K562 (cell line): ENCODE results near the gene MMP19. TPM values are rescaled to one million over a fixed set of nuclear protein-coding genes. Genes with fewer than 3 reads are reported as not detected.
"Not testable (repeated sequence)": the region's sequence is repeated elsewhere in the genome, so short reads cannot be mapped to it uniquely, and the experiment has no call there.

Source experiments
- ATAC-seq: fragments of 200-7000 bp; cut with Tn5 transposase; 3 replicates; pipeline ENCODE4 v1.9.1; 2020; ENCODE audit warnings: moderate library complexity
- BruUV-seq: library from RNA; stranded (reverse); fragments of 400-500 nt; replicated peaks from 2 replicates; lab custom pipeline; 2021; lab: Mats Ljungman, UMichigan
- CTCF ChIA-PET: fragments of 300-600 bp; formaldehyde crosslinking; extraction: SDS; loops from one replicate; lab custom pipeline; 2021; ENCODE audit warnings: low intra/inter-chr PET ratio; lab: Yijun Ruan, JAX
- POLR2A ChIA-PET: fragments of 300-600, 350-650 bp; sonication (Branson Sonifier 250); formaldehyde crosslinking; extraction: SDS; loops from one replicate; lab custom pipeline; 2021; ENCODE audit warnings: antibody characterized with exemption, inconsistent platforms; lab: Yijun Ruan, JAX
- DNase-seq, 4 experiments: peaks; one replicate each; pipeline versions ENCODE4 v3.0.0 to v3.0.0-alpha.2; 2011 to 2018; ENCODE audit warnings: low spot score in 3 of 4, mixed read lengths in 3 of 4; ENCODE audit errors: extremely low read depth in 1 of 4
- FAIRE-seq: peaks from 2 replicates; lab custom pipeline; 2011; peaks lifted over from hg19 to GRCh38; lab: Jason Lieb, UNC
- H2AFZ ChIP-seq: 2 replicates; pipeline ENCODE4 v1.6.0; 2011; ENCODE audit warnings: low read depth, low read length, control low read depth, inconsistent platforms
- H3K27ac ChIP-seq: fragments of 200-600 bp; 3 replicates; pipeline ENCODE4 v1.8.0; 2011; ENCODE audit warnings: low read depth, mild to moderate bottlenecking, control low read depth, inconsistent platforms, low read length, moderate library complexity, mixed read lengths; ENCODE audit errors: extremely low read depth
- H3K27me3 ChIP-seq, 2 experiments: fragments of 300-600 bp in 1 of 2; 2 replicates in 1 of 2; 3 replicates in 1 of 2; pipeline versions ENCODE4 v1.6.0 to v1.8.0; 2011; ENCODE audit warnings: inconsistent platforms in 2 of 2, low read length in 2 of 2, mild to moderate bottlenecking in 1 of 2, mixed read lengths in 1 of 2, moderate library complexity in 1 of 2; ENCODE audit not compliant: control insufficient read depth in 2 of 2, insufficient read depth in 2 of 2
- H3K36me3 ChIP-seq: fragments of 300-600 bp; 3 replicates; pipeline ENCODE4 v1.8.0; 2011; ENCODE audit warnings: mild to moderate bottlenecking, low read length, inconsistent platforms; ENCODE audit not compliant: control insufficient read depth, insufficient read depth
- H3K4me1 ChIP-seq, 2 experiments: fragments of 200-600 bp in 1 of 2; replicated peaks in 1 of 2; 2 replicates in 1 of 2; 3 replicates in 1 of 2; pipeline versions ENCODE4 v1.5.1 to v1.8.0; 2011; ENCODE audit warnings: inconsistent platforms in 2 of 2, low read length in 2 of 2, mild to moderate bottlenecking in 1 of 2, mixed read lengths in 1 of 2, moderate library complexity in 1 of 2; ENCODE audit not compliant: control insufficient read depth in 2 of 2, insufficient read depth in 2 of 2
- H3K4me2 ChIP-seq: 2 replicates; pipeline ENCODE4 v1.6.1; 2011; ENCODE audit warnings: low read length, control low read depth, inconsistent platforms, mixed read lengths; ENCODE audit not compliant: insufficient read depth
- H3K4me3 ChIP-seq: fragments of 200-600 bp; sonication (generic), shearing (Covaris generic); 2 replicates; pipeline ENCODE4 v1.5.1; 2016; ENCODE audit warnings: control low read depth, inconsistent platforms
- H3K79me2 ChIP-seq: fragments of 200-600 bp; 3 replicates; pipeline ENCODE4 v1.8.0; 2011; ENCODE audit warnings: low read length, inconsistent platforms; ENCODE audit not compliant: control insufficient read depth, insufficient read depth
- H3K9ac ChIP-seq, 2 experiments: 2 replicates each; pipeline versions ENCODE4 v1.6.0 to v1.6.1; 2011; ENCODE audit warnings: low read depth in 2 of 2, low read length in 2 of 2, control low read depth in 1 of 2, inconsistent platforms in 1 of 2, mild to moderate bottlenecking in 1 of 2, mixed read lengths in 1 of 2; ENCODE audit not compliant: insufficient read depth in 1 of 2
- H3K9me1 ChIP-seq: one replicate; pipeline ENCODE4 v1.6.0; 2011; ENCODE audit warnings: inconsistent platforms, mild to moderate bottlenecking, low read length, moderate library complexity; ENCODE audit not compliant: control insufficient read depth, insufficient read depth
- H3K9me3 ChIP-seq: replicated peaks from 2 replicates; pipeline ENCODE4 v1.5.1; 2011; ENCODE audit warnings: low read depth, low read length, inconsistent platforms; ENCODE audit not compliant: control insufficient read depth, insufficient read depth
- H4K20me1 ChIP-seq: replicated peaks from 2 replicates; pipeline ENCODE4 v1.6.1; 2011; ENCODE audit warnings: low read length, inconsistent platforms, mixed read lengths; ENCODE audit not compliant: control insufficient read depth, insufficient read depth
- GTF3C2 ChIP-seq: IDR thresholded peaks from 3 replicates; pipeline ENCODE4 v1.6.1; 2011; ENCODE audit warnings: borderline replicate concordance, mild to moderate bottlenecking, moderate library complexity; ENCODE audit not compliant: insufficient read length; ENCODE audit errors: extremely low read depth
- IRF2 ChIP-seq: sonication (generic); formaldehyde crosslinking; IDR thresholded peaks from 2 replicates; pipeline ENCODE4 v1.8.1; 2022; ENCODE audit warnings: mild to moderate bottlenecking, missing genetic modification reagents
- PREB ChIP-seq: sonication (generic); formaldehyde crosslinking; IDR thresholded peaks from 2 replicates; pipeline ENCODE4 v1.8.1; 2023; ENCODE audit warnings: mild to moderate bottlenecking, missing genetic modification reagents
- STAG1 ChIP-seq: sonication (generic); formaldehyde crosslinking; IDR thresholded peaks from 2 replicates; pipeline ENCODE4 v1.5.0; 2020; ENCODE audit warnings: missing genetic modification reagents, borderline replicate concordance
- STAT5B ChIP-seq: fragments of 250-450 bp; sonication (Bioruptor Pico); IDR thresholded peaks from 2 replicates; pipeline ENCODE4 v1.8.0; 2021; ENCODE audit warnings: mild to moderate bottlenecking, inconsistent platforms
- TAF7 ChIP-seq: fragments of 450-650 bp; IDR thresholded peaks from 2 replicates; pipeline ENCODE4 v1.6.1; 2016; ENCODE audit warnings: missing genetic modification characterization, missing compliant biosample characterization
- ZHX1 ChIP-seq: fragments of 150-350 bp; conservative IDR thresholded peaks from 2 replicates; pipeline ENCODE4 v1.6.1; 2014; ENCODE audit warnings: low read length
- ZNF217 ChIP-seq: sonication (generic); formaldehyde crosslinking; IDR thresholded peaks from 2 replicates; pipeline ENCODE4 v1.8.0; 2022; ENCODE audit warnings: mild to moderate bottlenecking, missing genetic modification reagents
- WGBS: fragments of 100-300 bp; shearing (Covaris generic); methylation state at CpG from one replicate; pipeline ENCODE4 v1.1.6; 2016; ENCODE audit warnings: low coverage, mixed read lengths; ENCODE audit not compliant: insufficient coverage; ENCODE audit errors: missing lambda C conversion rate; 5-methylcytosine and 5-hydroxymethylcytosine counted together
- in situ Hi-C: fragments of 300-500 bp; cut with MboI; formaldehyde crosslinking; loops from 4 replicates; pipeline ENCODE4 v1.15.0; 2018; ENCODE audit warnings: inconsistent platforms, mixed read lengths
- intact Hi-C: fragments of 100-400 bp; cut with micrococcal nuclease; formaldehyde crosslinking; loops from 2 replicates; pipeline ENCODE4 v1.14.2; 2022
- polyA plus RNA-seq, 8 experiments: library from polyadenylated mRNA; depleted of rRNA in 4 of 8; stranded (reverse) in 5 of 8; unstranded in 3 of 8; fragments of >200 nt; fragmentation: Nextera tagmentation in 2 of 8; fragmentation: Illumina TruSeq in 1 of 8; extraction: Ambion mirVana in 2 of 8; extraction: Trizol in 1 of 8; gene quantifications; 2 replicates each; pipeline versions ENCODE4 v1.2.1 to v1.2.3, GENCODE V29; 2011 to 2014; ENCODE audit warnings: inconsistent platforms in 1 of 8, missing spikeins in 1 of 8
- total RNA-seq, 7 experiments: library from RNA; depleted of rRNA in 6 of 7; stranded (reverse); fragments of >200 nt in 6 of 7; fragmentation: Illumina TruSeq in 2 of 7; extraction: Trizol in 2 of 7; gene quantifications; 2 replicates each; pipeline versions ENCODE4 v1.2.1 to v1.2.3, GENCODE V29; 2011 to 2021; ENCODE audit warnings: low replicate concordance in 1 of 7

MMP19 gene
- total and polyA plus RNA-seq, 9 of the 15 experiments (the other 6 are each of a cell fraction or from before 2014, with no cell fraction given), result 0.14 to 1.6 (median 0.66) TPM

- in situ Hi-C loops, DNase-seq, H3K36me3 ChIP-seq, H3K27ac ChIP-seq, POLR2A ChIA-PET, H3K4me3 ChIP-seq, H3K4me1 ChIP-seq, BruUV-seq, CTCF ChIA-PET, H3K27me3 ChIP-seq, H2AFZ ChIP-seq, ATAC-seq, H3K9ac ChIP-seq, H4K20me1 ChIP-seq, H3K4me2 ChIP-seq, H3K9me1 ChIP-seq, FAIRE-seq, intact Hi-C loops, H3K9me3 ChIP-seq, H3K79me2 ChIP-seq: not testable (repeated sequence)
- WGBS, result 48% methylated on average over 4 of the region's 13 CpGs
Measured at GRCh38 chr12:55862931-55863330, 20.2 kb upstream of the MMP19 start.

- H2AFZ ChIP-seq, result no peak overlapping the region
- in situ Hi-C loops, result no loop called here
- FAIRE-seq, result no peak
- TF ChIP-seq STAT5B (CRISPR knock-in tag) (no peak), PREB (CRISPR knock-in tag) (no peak), TAF7 (tag) (no peak), ZHX1 (no peak), STAG1 (CRISPR knock-in tag) (no peak), IRF2 (CRISPR knock-in tag) (no peak), ZNF217 (CRISPR knock-in tag) (no peak), GTF3C2 (no peak)
Measured at GRCh38 chr12:55862286-55862685, 19.6 kb upstream of the MMP19 start.

More at GRCh38 chr12:55862286-55862685, 19.6 kb upstream of the MMP19 start:
- Histone ChIP-seq H3K9me1 (no peaks in the 10 kb centered on the region), H3K4me3 (no peak overlapping the region), H3K9ac (no peak overlapping the region), H3K27ac (no peak overlapping the region), H3K36me3 (no peaks in the 10 kb centered on the region), H3K4me1 (no peaks in the 10 kb centered on the region; a peak in 1 of 5 replicates), H3K9me3 (no peaks in the 10 kb centered on the region; the same call in 1 of the 2 replicates), H3K27me3 (no peaks in the 10 kb centered on the region), H4K20me1 (no peaks in the 10 kb centered on the region), H3K79me2 (no peaks in the 10 kb centered on the region), H3K4me2 (no peak overlapping the region)
- intact Hi-C loops, result no loop called here
- ChIA-PET POLR2A (no interaction called here), CTCF (no interaction called here)
- BruUV-seq, result no TSS peak
- DNase-seq (no peak), ATAC-seq (no peak)
